ENCODE data around the gene SYNJ1. TPM values are rescaled to one million over a fixed set of nuclear protein-coding genes. Genes with fewer than 3 reads are reported as not detected.

SYNJ1 gene
- total and polyA plus RNA-seq, 2 of the 13 experiments (the other 11 are each of a cell fraction or from before 2014, with no cell fraction given): 2.0 to 2.7 TPM

DNA sequence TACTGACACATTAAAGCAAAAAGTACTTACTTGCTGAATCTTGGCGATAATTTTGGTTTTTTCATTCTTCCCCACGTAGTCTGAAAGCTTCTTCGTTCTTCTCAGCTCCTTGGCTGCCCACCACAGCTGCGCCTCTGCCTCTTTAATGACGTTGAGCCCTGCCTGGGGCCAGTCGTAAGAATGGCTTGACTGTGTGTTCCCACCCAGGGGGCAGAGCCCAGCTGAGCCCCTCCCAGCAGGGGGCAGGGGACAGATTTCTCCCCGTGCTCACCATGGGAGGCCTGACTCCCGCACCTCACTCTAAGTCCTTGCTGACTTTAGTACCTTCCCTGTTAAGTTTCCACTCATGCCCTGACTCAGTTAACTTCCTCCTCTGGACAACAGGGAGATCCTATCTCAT is 124.7 kb downstream of the SYNJ1 start:
- Histone ChIP-seq H3K4me2 (ENCODE audit: low read depth, low read length) (no peak overlapping the region), H3K27me3 (ENCODE audit: control insufficient read depth in 1 of 2, insufficient read depth in 2 of 2, low read length in 2 of 2) (no peaks in the 10 kb centered on the region), H3K36me3 (replicated peaks in 1 of 2; ENCODE audit: control insufficient read depth in 1 of 2, insufficient read depth in 2 of 2, low read length in 2 of 2) (peaks cover 28 to 57% of the 10 kb centered on the region in 2 experiments), H3K79me2 (ENCODE audit: insufficient read depth, low read length) (no peaks in the 10 kb centered on the region), H2AFZ (ENCODE audit: low read length) (no peak overlapping the region), H3K9me3 (ENCODE audit: low read length) (no peaks in the 10 kb centered on the region), H4K20me1 (ENCODE audit: insufficient read depth, low read length) (no peaks in the 10 kb centered on the region), H3K9ac (ENCODE audit: insufficient read depth, low read depth, low read length) (no peak overlapping the region), H3K4me1 (ENCODE audit: insufficient read depth, low read length) (peaks cover 19% of the 10 kb centered on the region), H3K27ac (ENCODE audit: extremely low read length, insufficient read depth, low read length) (no peak overlapping the region), H3K4me3 (replicated peaks in 1 of 3; ENCODE audit: insufficient read depth in 1 of 3, low read depth in 2 of 3, low read length in 3 of 3) (no peak overlapping the region)
- FAIRE-seq (no peak), DNase-seq (ENCODE audit: low spot score) (no peak), ATAC-seq (no peak)
- POLR2A ChIA-PET: interaction anchor here (0.5 kb wide), 1 partner anchor 136 kb away, joined by 3 read pairs; no protein-coding TSS in a partner anchor
- intact Hi-C loops (cut with micrococcal nuclease; ENCODE audit: unreplicated experiment) (loop anchor here (10.0 kb wide), 1 partner anchor 78 kb away; no protein-coding TSS in a partner anchor), in situ Hi-C loops (cut with HindIII; ENCODE audit: extremely low pct_ligation_motif_present, low pct_unique_long_range_greater_than_20kb) (no loop called here)
- no TSS peak for BruUV-seq (replicated peaks)
- 95% methylated on average over 8 of the region's 8 CpGs for WGBS (ENCODE audit: low lambda C conversion rate)
- CTCF ChIA-PET (ENCODE audit: low intra/inter-chr PET ratio, low total read pairs): no interaction called here
- TF ChIP-seq ZSCAN20 (CRISPR knock-in tag; IDR thresholded peaks at IDR 0.05; ENCODE audit: borderline replicate concordance) (no peak), SMARCC2 (IDR thresholded peaks at IDR 0.05) (no peak), NCOR1 (IDR thresholded peaks at IDR 0.05; ENCODE audit: borderline replicate concordance, low read length) (no peak), TAF15 (IDR thresholded peaks at IDR 0.05; ENCODE audit: low read depth, low read length, poor library complexity, severe bottlenecking) (no peak), NFYB (CRISPR knock-in tag; IDR thresholded peaks at IDR 0.05) (no peak), HIVEP1 (CRISPR knock-in tag; IDR thresholded peaks at IDR 0.05) (no peak), ZBTB8A (CRISPR knock-in tag; IDR thresholded peaks at IDR 0.05; ENCODE audit: borderline replicate concordance, low read depth) (no peak), HNF4G (IDR thresholded peaks at IDR 0.05; ENCODE audit: borderline replicate concordance, low read depth, low read length) (no peak), HNF4G (CRISPR knock-in tag; IDR thresholded peaks at IDR 0.05; ENCODE audit: borderline replicate concordance, low read depth) (no peak)
- TF ChIP-seq, protein P1, sequence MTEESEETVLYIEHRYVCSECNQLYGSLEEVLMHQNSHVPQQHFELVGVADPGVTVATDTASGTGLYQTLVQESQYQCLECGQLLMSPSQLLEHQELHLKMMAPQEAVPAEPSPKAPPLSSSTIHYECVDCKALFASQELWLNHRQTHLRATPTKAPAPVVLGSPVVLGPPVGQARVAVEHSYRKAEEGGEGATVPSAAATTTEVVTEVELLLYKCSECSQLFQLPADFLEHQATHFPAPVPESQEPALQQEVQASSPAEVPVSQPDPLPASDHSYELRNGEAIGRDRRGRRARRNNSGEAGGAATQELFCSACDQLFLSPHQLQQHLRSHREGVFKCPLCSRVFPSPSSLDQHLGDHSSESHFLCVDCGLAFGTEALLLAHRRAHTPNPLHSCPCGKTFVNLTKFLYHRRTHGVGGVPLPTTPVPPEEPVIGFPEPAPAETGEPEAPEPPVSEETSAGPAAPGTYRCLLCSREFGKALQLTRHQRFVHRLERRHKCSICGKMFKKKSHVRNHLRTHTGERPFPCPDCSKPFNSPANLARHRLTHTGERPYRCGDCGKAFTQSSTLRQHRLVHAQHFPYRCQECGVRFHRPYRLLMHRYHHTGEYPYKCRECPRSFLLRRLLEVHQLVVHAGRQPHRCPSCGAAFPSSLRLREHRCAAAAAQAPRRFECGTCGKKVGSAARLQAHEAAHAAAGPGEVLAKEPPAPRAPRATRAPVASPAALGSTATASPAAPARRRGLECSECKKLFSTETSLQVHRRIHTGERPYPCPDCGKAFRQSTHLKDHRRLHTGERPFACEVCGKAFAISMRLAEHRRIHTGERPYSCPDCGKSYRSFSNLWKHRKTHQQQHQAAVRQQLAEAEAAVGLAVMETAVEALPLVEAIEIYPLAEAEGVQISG (CRISPR knock-in tag; IDR thresholded peaks at IDR 0.05): no peak
- TF ChIP-seq, protein P2, sequence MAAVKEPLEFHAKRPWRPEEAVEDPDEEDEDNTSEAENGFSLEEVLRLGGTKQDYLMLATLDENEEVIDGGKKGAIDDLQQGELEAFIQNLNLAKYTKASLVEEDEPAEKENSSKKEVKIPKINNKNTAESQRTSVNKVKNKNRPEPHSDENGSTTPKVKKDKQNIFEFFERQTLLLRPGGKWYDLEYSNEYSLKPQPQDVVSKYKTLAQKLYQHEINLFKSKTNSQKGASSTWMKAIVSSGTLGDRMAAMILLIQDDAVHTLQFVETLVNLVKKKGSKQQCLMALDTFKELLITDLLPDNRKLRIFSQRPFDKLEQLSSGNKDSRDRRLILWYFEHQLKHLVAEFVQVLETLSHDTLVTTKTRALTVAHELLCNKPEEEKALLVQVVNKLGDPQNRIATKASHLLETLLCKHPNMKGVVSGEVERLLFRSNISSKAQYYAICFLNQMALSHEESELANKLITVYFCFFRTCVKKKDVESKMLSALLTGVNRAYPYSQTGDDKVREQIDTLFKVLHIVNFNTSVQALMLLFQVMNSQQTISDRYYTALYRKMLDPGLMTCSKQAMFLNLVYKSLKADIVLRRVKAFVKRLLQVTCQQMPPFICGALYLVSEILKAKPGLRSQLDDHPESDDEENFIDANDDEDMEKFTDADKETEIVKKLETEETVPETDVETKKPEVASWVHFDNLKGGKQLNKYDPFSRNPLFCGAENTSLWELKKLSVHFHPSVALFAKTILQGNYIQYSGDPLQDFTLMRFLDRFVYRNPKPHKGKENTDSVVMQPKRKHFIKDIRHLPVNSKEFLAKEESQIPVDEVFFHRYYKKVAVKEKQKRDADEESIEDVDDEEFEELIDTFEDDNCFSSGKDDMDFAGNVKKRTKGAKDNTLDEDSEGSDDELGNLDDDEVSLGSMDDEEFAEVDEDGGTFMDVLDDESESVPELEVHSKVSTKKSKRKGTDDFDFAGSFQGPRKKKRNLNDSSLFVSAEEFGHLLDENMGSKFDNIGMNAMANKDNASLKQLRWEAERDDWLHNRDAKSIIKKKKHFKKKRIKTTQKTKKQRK (IDR thresholded peaks at IDR 0.05; ENCODE audit: low read length): no peak
- TF ChIP-seq, protein P3, sequence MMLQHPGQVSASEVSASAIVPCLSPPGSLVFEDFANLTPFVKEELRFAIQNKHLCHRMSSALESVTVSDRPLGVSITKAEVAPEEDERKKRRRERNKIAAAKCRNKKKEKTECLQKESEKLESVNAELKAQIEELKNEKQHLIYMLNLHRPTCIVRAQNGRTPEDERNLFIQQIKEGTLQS (CRISPR knock-in tag; IDR thresholded peaks at IDR 0.05): no peak
- TF ChIP-seq, protein P4, sequence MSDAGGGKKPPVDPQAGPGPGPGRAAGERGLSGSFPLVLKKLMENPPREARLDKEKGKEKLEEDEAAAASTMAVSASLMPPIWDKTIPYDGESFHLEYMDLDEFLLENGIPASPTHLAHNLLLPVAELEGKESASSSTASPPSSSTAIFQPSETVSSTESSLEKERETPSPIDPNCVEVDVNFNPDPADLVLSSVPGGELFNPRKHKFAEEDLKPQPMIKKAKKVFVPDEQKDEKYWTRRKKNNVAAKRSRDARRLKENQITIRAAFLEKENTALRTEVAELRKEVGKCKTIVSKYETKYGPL (CRISPR knock-in tag; IDR thresholded peaks at IDR 0.05): no peak
